ENCODE results near the gene LRP2BP.

DNA sequence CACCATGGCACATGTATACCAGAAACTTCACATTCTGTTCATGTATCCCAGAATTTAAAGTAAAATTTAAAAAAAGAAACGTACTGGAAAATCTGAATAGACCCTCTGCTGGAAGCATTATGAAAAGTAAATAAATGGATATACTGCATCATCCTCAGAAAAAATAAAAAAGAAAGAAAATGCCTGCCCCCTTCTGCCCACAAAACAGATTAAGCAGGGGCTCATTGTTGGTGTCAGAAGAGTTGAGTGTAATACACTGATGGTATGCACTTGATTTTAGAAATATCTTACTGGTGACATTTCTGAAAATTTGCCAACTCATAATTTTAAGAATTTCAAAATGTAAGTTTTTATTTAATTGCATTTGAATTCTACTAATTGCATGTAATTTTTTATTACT is 77.8 kb downstream of the LRP2BP start:
- TF ChIP-seq BHLHE40 (IDR thresholded peaks at IDR 0.05; ENCODE audit: low read depth, low read length) (no peak), RAD21 (IDR thresholded peaks at IDR 0.05; ENCODE audit: low read length) (no peak), RFX5 (IDR thresholded peaks at IDR 0.05; ENCODE audit: low read depth, low read length) (no peak), POLR2A (IDR thresholded peaks at IDR 0.05; ENCODE audit: low read depth, low read length) (no peak)
- TF ChIP-seq, protein P1, sequence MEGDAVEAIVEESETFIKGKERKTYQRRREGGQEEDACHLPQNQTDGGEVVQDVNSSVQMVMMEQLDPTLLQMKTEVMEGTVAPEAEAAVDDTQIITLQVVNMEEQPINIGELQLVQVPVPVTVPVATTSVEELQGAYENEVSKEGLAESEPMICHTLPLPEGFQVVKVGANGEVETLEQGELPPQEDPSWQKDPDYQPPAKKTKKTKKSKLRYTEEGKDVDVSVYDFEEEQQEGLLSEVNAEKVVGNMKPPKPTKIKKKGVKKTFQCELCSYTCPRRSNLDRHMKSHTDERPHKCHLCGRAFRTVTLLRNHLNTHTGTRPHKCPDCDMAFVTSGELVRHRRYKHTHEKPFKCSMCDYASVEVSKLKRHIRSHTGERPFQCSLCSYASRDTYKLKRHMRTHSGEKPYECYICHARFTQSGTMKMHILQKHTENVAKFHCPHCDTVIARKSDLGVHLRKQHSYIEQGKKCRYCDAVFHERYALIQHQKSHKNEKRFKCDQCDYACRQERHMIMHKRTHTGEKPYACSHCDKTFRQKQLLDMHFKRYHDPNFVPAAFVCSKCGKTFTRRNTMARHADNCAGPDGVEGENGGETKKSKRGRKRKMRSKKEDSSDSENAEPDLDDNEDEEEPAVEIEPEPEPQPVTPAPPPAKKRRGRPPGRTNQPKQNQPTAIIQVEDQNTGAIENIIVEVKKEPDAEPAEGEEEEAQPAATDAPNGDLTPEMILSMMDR (conservative IDR thresholded peaks at IDR 0.05; ENCODE audit: low read depth, low read length): no peak
- TF ChIP-seq, protein P2, sequence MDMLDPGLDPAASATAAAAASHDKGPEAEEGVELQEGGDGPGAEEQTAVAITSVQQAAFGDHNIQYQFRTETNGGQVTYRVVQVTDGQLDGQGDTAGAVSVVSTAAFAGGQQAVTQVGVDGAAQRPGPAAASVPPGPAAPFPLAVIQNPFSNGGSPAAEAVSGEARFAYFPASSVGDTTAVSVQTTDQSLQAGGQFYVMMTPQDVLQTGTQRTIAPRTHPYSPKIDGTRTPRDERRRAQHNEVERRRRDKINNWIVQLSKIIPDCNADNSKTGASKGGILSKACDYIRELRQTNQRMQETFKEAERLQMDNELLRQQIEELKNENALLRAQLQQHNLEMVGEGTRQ (IDR thresholded peaks at IDR 0.05; ENCODE audit: low read depth, low read length): no peak

Data from IMR-90 (cell line).